GM12875 (cell line): ENCODE results near the gene CAP1.
"Not testable (repeated sequence)": the region's sequence is repeated elsewhere in the genome, so short reads cannot be mapped to it uniquely, and the experiment has no call there.

Experiments used
- H3K4me3 ChIP-seq: one replicate; pipeline ENCODE4 v1.5.1; 2011; ENCODE audit warnings: low read depth, low read length, control low read depth
- CTCF ChIP-seq: IDR thresholded peaks from 2 replicates; pipeline ENCODE4 v1.5.1; 2011; ENCODE audit warnings: low read depth, mild to moderate bottlenecking, control low read depth, inconsistent platforms, low read length, moderate library complexity, borderline replicate concordance; ENCODE audit not compliant: insufficient read depth

Gene CAP1

DNA sequence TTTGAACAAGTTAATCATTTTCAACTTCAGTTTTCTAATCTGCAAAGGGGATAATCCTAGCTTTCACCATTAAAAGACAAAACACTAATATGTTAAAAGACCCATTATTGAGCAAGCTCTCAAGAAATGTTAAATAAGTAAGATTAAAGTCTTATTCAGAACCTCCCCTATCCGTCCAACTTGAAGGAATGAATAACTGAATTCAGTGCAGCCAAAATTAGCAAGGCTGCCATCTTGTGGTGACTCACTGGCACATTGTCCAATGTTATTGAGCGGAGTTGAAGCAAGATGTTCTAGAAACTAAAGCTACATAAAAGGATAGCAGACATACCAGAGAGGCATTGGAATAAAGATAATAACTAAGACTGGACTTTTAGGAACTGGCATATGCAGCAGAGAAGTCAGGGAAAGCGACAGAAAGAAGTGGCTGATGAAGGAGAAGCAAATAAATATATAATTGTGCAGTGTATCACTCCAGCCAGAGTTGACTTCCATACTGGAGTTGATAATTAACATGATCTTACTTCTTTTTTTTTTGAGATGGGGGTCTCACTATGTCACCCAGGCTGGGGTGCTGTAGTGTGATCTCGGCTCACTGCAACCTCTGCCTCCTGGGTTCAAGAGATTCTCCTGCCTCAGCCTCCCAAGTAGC is 8.2 kb upstream of the CAP1 start:
- TF ChIP-seq CTCF = peak; percentile 65; the same call in 1 of the 2 replicates
- H3K4me3 ChIP-seq = no peak overlapping the region

- no peak for TF ChIP-seq CTCF
- no peak overlapping the region for H3K4me3 ChIP-seq
Observed at GRCh38 chr1:40034869-40035268, 5.7 kb upstream of the CAP1 start.

DNA sequence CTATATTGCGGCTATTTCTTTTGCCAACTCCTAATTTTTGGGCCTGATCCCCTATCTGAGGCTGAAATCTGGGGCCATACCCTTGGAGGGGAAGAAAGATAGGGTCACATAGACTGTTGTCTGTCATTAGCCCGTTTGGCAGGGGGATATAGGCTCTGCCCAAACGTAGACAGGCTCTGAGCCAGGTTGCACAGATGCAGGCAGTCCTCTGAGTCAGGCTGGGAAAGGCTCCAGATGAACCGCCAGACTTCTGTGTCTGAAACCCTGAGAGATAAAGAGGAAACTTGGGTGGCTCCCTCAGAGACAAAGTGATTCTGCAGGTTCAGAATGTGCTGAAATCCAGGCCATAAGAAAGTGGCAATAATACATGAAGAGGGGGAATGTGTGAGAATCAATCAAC is 4.0 kb upstream of the CAP1 start:
- no peak overlapping the region for H3K4me3 ChIP-seq
- TF ChIP-seq CTCF = no peak

DNA sequence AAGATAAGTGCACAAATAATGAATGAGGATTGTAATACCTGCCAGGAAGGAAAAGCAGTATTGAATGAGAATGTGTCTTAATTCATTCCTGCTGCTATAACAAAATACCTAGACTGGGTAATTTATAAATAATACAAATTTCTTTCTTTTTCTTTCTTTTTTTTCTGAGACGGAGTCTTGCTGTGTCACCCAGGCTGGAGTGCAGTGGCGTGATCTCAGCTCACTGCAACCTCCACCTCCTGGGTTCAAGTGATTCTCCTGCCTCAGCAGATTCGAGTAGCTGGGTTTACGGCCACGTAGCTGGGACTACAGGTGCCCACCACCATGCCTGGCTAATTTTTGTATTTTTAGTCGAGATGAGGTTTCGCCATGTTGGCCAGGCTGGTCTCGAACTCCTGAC is 3.3 kb upstream of the CAP1 start:
- H3K4me3 ChIP-seq = not testable (repeated sequence)

GRCh38 chr1:40038697-40039096 is 1.8 kb upstream of the CAP1 start:
- H3K4me3 ChIP-seq = no peak overlapping the region
- no peak for TF ChIP-seq CTCF

DNA sequence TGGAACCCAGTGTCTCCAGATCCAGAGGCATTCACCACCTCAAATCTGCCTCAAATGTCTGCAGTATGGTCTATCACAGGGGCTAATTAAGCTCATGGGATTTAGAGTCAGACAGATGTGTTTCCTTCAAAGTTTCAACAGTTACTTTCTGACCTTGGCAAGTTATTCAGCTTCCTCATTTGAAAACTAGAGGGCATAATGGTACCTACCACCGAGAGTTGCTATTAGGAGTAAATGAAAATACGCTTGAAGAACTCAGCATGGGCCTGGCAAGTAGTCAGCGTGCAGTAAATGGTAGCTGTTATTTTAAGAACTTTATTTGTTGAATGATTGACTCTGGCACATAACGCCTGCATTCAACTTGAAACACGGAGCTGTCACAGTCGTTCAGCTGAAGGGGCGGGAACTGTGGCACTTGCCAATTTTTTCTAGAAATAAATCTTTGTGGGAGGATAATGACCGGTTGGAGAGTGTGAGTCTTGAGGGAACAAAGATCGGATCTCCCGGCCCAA is 1.2 kb upstream of the CAP1 start:
- no peak for TF ChIP-seq CTCF
- peak overlapping the region; percentile 91 for H3K4me3 ChIP-seq

DNA sequence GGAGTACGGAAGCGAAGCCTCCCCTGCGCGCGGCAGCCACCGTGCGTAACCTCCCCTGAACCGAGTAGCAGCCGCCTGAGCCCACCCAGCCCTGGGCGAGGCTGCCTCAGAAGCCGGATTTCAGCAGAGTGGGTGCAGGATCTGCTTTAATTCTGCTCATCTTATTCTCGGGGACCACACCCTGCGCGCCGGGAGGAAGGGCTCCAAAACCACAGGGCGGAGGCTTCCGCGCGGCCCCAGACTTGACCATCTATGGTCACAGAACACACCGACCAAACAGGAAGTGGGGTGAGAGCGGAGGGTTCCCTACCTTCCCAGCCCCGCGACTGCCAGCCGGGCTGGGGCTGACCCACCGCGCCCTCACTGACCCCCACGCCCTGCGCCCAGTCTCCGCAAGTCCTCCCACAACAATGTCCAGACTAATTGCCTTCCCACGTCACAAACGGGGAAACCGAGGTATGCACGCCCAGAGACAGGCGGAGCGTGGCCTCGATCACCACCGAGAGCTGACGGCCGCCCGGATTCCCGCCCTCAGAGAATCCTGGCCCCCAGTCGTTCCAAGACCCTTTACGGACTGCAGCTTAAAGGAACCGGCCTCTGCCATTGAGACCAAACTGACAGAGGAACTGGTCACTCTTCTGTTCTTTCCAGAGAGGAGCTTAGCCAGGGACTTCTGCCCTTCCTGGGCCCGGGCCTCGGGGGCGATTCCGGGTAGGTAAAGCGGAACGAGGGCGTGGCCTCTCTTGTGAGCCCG is 595 bp upstream of the CAP1 start:
- TF ChIP-seq CTCF = no peak
- peak overlapping the region; percentile 91 for H3K4me3 ChIP-seq

- TF ChIP-seq CTCF = no peak
- peak overlapping the region; percentile 68 for H3K4me3 ChIP-seq
Observed at GRCh38 chr1:40041466-40041838, 923 bp downstream of the CAP1 start.
